ENCODE data around the gene SLC1A2. TPM values are rescaled to one million over a fixed set of nuclear protein-coding genes. Genes with fewer than 3 reads are reported as not detected.

SLC1A2 gene
- total and polyA plus RNA-seq, 2 donors = 0.38 to 0.71 TPM

- DNase-seq (ENCODE audit: low read depth in 6 of 9, low spot score in 9 of 9) = peak in 7 of 9 donors; percentile 12 to 64 (median 28)
- H3K4me3 ChIP-seq (ENCODE audit: low read length in 2 of 2) = no peak overlapping the region
- H3K27me3 ChIP-seq (ENCODE audit: control insufficient read depth in 2 of 2, insufficient read depth in 1 of 2, low read length in 1 of 2) = no peaks in the 10 kb centered on the region
- WGBS = 72% methylated on average over 14 of the region's 14 CpGs
- H3K4me1 ChIP-seq (ENCODE audit: control insufficient read depth in 2 of 2, insufficient read depth in 2 of 2, low read length in 2 of 2) = peaks cover 0 to 5% of the 10 kb centered on the region in 2 donors
- H3K27ac ChIP-seq (ENCODE audit: low read depth in 1 of 2, low read length in 1 of 2) = no peak overlapping the region
- H3K9me3 ChIP-seq (ENCODE audit: control insufficient read depth in 2 of 2, insufficient read depth in 1 of 2, low read length in 1 of 2) = no peaks in the 10 kb centered on the region
- H3K36me3 ChIP-seq (ENCODE audit: control insufficient read depth in 2 of 2, insufficient read depth in 2 of 2, low read length in 1 of 2) = no peaks in the 10 kb centered on the region
These were observed 113.5 kb downstream of the SLC1A2 start for GRCh38 chr11:35305670-35306382.

DNA sequence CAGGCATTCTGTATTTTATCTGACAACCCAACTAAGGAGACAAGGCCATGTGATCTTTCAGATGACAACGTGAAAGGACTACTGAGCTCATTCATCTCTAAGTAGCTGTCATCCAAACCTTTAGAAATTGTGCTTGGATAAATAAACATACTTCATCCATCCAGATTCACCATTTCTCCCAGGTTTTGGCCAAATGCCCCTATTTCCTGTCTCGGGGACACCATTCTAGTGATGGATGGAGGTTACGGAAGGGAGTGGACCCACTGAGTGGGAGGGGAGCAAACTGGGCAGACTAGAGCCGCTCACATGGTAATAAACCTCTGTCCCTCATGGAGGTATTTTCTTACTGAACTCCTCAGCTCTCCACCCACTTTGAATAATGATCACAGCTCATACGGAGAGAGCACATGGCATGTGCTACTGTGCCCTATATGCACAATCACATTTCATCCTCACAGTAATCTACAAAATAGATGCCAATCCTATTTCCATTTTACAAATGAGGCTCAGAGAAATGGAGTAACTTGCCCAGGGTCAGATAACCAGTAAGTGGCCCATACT, 114.4 kb downstream of the SLC1A2 start:
- WGBS = 92% methylated on average over 5 of the region's 5 CpGs
- Histone ChIP-seq H3K27me3 (ENCODE audit: control insufficient read depth in 2 of 2, insufficient read depth in 1 of 2, low read length in 1 of 2) (no peaks in the 10 kb centered on the region), H3K4me3 (ENCODE audit: low read length in 2 of 2) (no peak overlapping the region), H3K27ac (ENCODE audit: low read depth in 1 of 2, low read length in 1 of 2) (no peak overlapping the region), H3K36me3 (ENCODE audit: control insufficient read depth in 2 of 2, insufficient read depth in 2 of 2, low read length in 1 of 2) (no peaks in the 10 kb centered on the region), H3K9me3 (ENCODE audit: control insufficient read depth in 2 of 2, insufficient read depth in 1 of 2, low read length in 1 of 2) (no peaks in the 10 kb centered on the region), H3K4me1 (ENCODE audit: control insufficient read depth in 2 of 2, insufficient read depth in 2 of 2, low read length in 2 of 2) (peaks cover 0 to 5% of the 10 kb centered on the region in 2 donors)
- no peak for DNase-seq (ENCODE audit: low read depth in 6 of 9, low spot score in 9 of 9)

- H3K27me3 ChIP-seq (ENCODE audit: control insufficient read depth in 2 of 2, insufficient read depth in 1 of 2, low read length in 1 of 2) = no peaks in the 10 kb centered on the region
These were observed 115.0 kb downstream of the SLC1A2 start for GRCh38 chr11:35304386-35304775.

DNA sequence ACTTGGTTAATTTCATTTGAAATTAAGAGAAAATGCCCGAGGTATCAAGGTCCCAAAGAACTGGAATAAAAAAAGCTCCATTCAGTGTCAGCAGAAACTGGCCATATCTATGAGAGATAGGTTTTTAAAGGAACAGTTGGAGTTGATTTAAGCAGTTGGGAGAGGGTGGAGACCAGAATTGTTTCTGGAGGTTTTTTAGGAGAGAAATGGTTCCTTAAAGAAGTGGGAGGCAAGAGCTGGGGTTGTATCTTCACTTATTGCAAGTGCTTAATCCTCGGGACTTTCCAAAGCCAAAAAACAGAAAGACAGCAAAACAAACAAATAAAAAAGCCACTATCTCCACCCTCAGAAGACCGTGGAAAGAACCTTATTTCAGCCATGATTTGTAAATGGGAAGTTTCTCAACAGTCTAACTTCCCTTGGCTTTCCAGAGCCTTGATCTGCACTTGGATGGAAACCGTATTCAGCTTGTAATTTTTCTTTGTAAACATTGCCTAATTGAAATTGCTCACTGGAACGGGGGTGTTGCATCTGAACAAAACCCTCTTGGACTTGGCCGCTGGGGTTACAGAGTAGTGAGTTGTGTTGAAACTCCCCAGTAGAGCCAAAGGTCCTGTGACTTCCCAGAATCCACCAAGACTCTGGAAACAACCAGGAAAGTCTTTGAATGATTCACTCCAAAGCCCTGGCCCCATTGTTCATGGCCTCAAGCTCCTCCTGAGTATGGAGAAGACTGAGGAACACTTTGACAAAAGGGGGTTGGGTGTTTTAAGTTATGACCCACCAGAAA, 115.6 kb downstream of the SLC1A2 start:
- H3K27ac ChIP-seq (ENCODE audit: low read depth in 1 of 2, low read length in 1 of 2) = no peak overlapping the region
- no peaks in the 10 kb centered on the region for H3K9me3 ChIP-seq (ENCODE audit: control insufficient read depth in 2 of 2, insufficient read depth in 1 of 2, low read length in 1 of 2)
- H3K4me3 ChIP-seq (ENCODE audit: low read length in 2 of 2) = no peak overlapping the region
- DNase-seq (ENCODE audit: low read depth in 6 of 9, low spot score in 9 of 9) = no peak
- peaks cover 0 to 5% of the 10 kb centered on the region in 2 donors for H3K4me1 ChIP-seq (ENCODE audit: control insufficient read depth in 2 of 2, insufficient read depth in 2 of 2, low read length in 2 of 2)
- 92% methylated on average over 6 of the region's 6 CpGs for WGBS
- H3K36me3 ChIP-seq (ENCODE audit: control insufficient read depth in 2 of 2, insufficient read depth in 2 of 2, low read length in 1 of 2) = no peaks in the 10 kb centered on the region
- no peaks in the 10 kb centered on the region for H3K27me3 ChIP-seq (ENCODE audit: control insufficient read depth in 2 of 2, insufficient read depth in 1 of 2, low read length in 1 of 2)

More at GRCh38 chr11:35304386-35304775, 115.0 kb downstream of the SLC1A2 start:
- H3K4me3 ChIP-seq (ENCODE audit: low read length in 2 of 2) = no peak overlapping the region
- H3K4me1 ChIP-seq (ENCODE audit: control insufficient read depth in 2 of 2, insufficient read depth in 2 of 2, low read length in 2 of 2) = peaks cover 0 to 5% of the 10 kb centered on the region in 2 donors
- no peak overlapping the region for H3K27ac ChIP-seq (ENCODE audit: low read depth in 1 of 2, low read length in 1 of 2)
- WGBS = 94% methylated on average over 2 of the region's 2 CpGs
- H3K9me3 ChIP-seq (ENCODE audit: control insufficient read depth in 2 of 2, insufficient read depth in 1 of 2, low read length in 1 of 2) = no peaks in the 10 kb centered on the region
- H3K36me3 ChIP-seq (ENCODE audit: control insufficient read depth in 2 of 2, insufficient read depth in 2 of 2, low read length in 1 of 2) = no peaks in the 10 kb centered on the region
- DNase-seq (ENCODE audit: low read depth in 6 of 9, low spot score in 9 of 9) = no peak

GRCh38 chr11:35302398-35302797, 117.0 kb downstream of the SLC1A2 start:
- Histone ChIP-seq H3K27me3 (ENCODE audit: control insufficient read depth in 2 of 2, insufficient read depth in 1 of 2, low read length in 1 of 2) (no peaks in the 10 kb centered on the region), H3K4me1 (ENCODE audit: control insufficient read depth in 2 of 2, insufficient read depth in 2 of 2, low read length in 2 of 2) (peaks cover 0 to 5% of the 10 kb centered on the region in 2 donors), H3K9me3 (ENCODE audit: control insufficient read depth in 2 of 2, insufficient read depth in 1 of 2, low read length in 1 of 2) (no peaks in the 10 kb centered on the region), H3K36me3 (ENCODE audit: control insufficient read depth in 2 of 2, insufficient read depth in 2 of 2, low read length in 1 of 2) (no peaks in the 10 kb centered on the region), H3K4me3 (ENCODE audit: low read length in 2 of 2) (no peak overlapping the region), H3K27ac (ENCODE audit: low read depth in 1 of 2, low read length in 1 of 2) (no peak overlapping the region)
- no peak for DNase-seq (ENCODE audit: low read depth in 6 of 9, low spot score in 9 of 9)
- WGBS = 99% methylated on average over 4 of the region's 4 CpGs

DNA sequence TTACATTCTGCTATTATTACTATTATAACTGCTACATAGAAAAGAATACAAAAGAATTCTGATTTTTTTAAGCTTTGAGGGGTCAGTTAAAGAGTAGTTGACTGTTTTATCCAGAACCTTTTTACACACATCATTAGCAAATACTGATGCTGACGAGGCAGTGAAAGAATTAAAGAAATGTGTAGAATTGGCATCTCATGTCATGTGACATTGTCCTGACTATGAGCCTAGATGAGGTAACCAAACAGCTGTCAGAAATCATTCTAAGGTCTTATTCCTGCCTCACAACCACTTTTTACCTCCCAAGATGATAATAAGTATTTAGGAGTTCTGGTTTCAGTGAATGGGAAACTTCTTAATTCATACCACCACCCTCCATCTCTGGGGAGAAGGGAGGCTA, 121.0 kb downstream of the SLC1A2 start:
- Histone ChIP-seq H3K27me3 (ENCODE audit: control insufficient read depth in 2 of 2, insufficient read depth in 1 of 2, low read length in 1 of 2) (no peaks in the 10 kb centered on the region), H3K36me3 (ENCODE audit: control insufficient read depth in 2 of 2, insufficient read depth in 2 of 2, low read length in 1 of 2) (no peaks in the 10 kb centered on the region), H3K9me3 (ENCODE audit: control insufficient read depth in 2 of 2, insufficient read depth in 1 of 2, low read length in 1 of 2) (no peaks in the 10 kb centered on the region), H3K4me3 (ENCODE audit: low read length in 2 of 2) (no peak overlapping the region), H3K27ac (ENCODE audit: low read depth in 1 of 2, low read length in 1 of 2) (no peak overlapping the region), H3K4me1 (ENCODE audit: control insufficient read depth in 2 of 2, insufficient read depth in 2 of 2, low read length in 2 of 2) (no peaks in the 10 kb centered on the region)
- WGBS = 98% methylated on average over 1 of the region's 1 CpG
- DNase-seq (ENCODE audit: low read depth in 6 of 9, low spot score in 9 of 9) = no peak

DNA sequence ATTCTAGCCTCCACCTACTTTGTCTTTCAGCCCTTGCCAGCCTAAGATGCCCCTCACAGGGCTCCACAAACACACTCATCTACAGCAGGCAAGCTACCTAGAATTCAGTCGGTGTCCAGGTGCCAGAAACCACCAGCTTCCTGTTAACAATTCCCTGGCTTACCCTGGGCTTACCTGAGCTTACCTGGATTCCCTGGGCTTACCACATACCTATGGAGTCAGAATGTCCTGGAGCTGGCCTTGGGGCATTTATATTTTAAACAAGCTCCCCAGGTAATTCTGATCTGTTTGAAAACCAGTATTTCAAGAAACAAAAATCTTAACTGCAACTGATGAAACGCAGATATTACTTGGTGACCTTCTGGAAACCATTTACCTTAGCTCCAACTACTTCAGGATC, 123.6 kb downstream of the SLC1A2 start:
- H3K27me3 ChIP-seq (ENCODE audit: control insufficient read depth in 2 of 2, insufficient read depth in 1 of 2, low read length in 1 of 2) = no peaks in the 10 kb centered on the region
- WGBS = 92% methylated on average over 2 of the region's 2 CpGs
- no peaks in the 10 kb centered on the region for H3K9me3 ChIP-seq (ENCODE audit: control insufficient read depth in 2 of 2, insufficient read depth in 1 of 2, low read length in 1 of 2)

GRCh38 chr11:35293699-35294098, 125.7 kb downstream of the SLC1A2 start:
- H3K27me3 ChIP-seq (ENCODE audit: control insufficient read depth in 2 of 2, insufficient read depth in 1 of 2, low read length in 1 of 2) = no peaks in the 10 kb centered on the region
- no peak overlapping the region for H3K4me3 ChIP-seq (ENCODE audit: low read length in 2 of 2)
- H3K36me3 ChIP-seq (ENCODE audit: control insufficient read depth in 2 of 2, insufficient read depth in 2 of 2, low read length in 1 of 2) = no peaks in the 10 kb centered on the region
- H3K4me1 ChIP-seq (ENCODE audit: control insufficient read depth in 2 of 2, insufficient read depth in 2 of 2, low read length in 2 of 2) = no peaks in the 10 kb centered on the region
- H3K9me3 ChIP-seq (ENCODE audit: control insufficient read depth in 2 of 2, insufficient read depth in 1 of 2, low read length in 1 of 2) = no peaks in the 10 kb centered on the region
- 98% methylated on average over 4 of the region's 4 CpGs for WGBS
- no peak overlapping the region for H3K27ac ChIP-seq (ENCODE audit: low read depth in 1 of 2, low read length in 1 of 2)
- DNase-seq (ENCODE audit: low read depth in 6 of 9, low spot score in 9 of 9) = no peak

More for the DNA sequence above, 123.6 kb downstream of the SLC1A2 start:
- no peaks in the 10 kb centered on the region for H3K4me1 ChIP-seq (ENCODE audit: control insufficient read depth in 2 of 2, insufficient read depth in 2 of 2, low read length in 2 of 2)
- no peak for DNase-seq (ENCODE audit: low read depth in 6 of 9, low spot score in 9 of 9)
- H3K27ac ChIP-seq (ENCODE audit: low read depth in 1 of 2, low read length in 1 of 2) = no peak overlapping the region
- H3K36me3 ChIP-seq (ENCODE audit: control insufficient read depth in 2 of 2, insufficient read depth in 2 of 2, low read length in 1 of 2) = no peaks in the 10 kb centered on the region
- H3K4me3 ChIP-seq (ENCODE audit: low read length in 2 of 2) = no peak overlapping the region

- no peaks in the 10 kb centered on the region for H3K27me3 ChIP-seq (ENCODE audit: control insufficient read depth in 2 of 2, insufficient read depth in 1 of 2, low read length in 1 of 2)
- no peaks in the 10 kb centered on the region for H3K4me1 ChIP-seq (ENCODE audit: control insufficient read depth in 2 of 2, insufficient read depth in 2 of 2, low read length in 2 of 2)
These were observed 126.3 kb downstream of the SLC1A2 start for GRCh38 chr11:35293035-35293434.

More at GRCh38 chr11:35293035-35293434, 126.3 kb downstream of the SLC1A2 start:
- Histone ChIP-seq H3K4me3 (ENCODE audit: low read length in 2 of 2) (no peak overlapping the region), H3K27ac (ENCODE audit: low read depth in 1 of 2, low read length in 1 of 2) (no peak overlapping the region), H3K36me3 (ENCODE audit: control insufficient read depth in 2 of 2, insufficient read depth in 2 of 2, low read length in 1 of 2) (no peaks in the 10 kb centered on the region), H3K9me3 (ENCODE audit: control insufficient read depth in 2 of 2, insufficient read depth in 1 of 2, low read length in 1 of 2) (no peaks in the 10 kb centered on the region)
- WGBS = 88% methylated on average over 3 of the region's 3 CpGs
- no peak for DNase-seq (ENCODE audit: low read depth in 6 of 9, low spot score in 9 of 9)
